NB4 (cell line): ENCODE data around the gene PHACTR2.

Experiments used
- CTCF ChIP-seq: IDR thresholded peaks from one replicate; pipeline ENCODE4 v1.5.1; 2012; ENCODE audit warnings: low read depth, low read length
- MAX ChIP-seq: IDR thresholded peaks from 2 replicates; pipeline ENCODE4 v1.6.1; 2011; ENCODE audit warnings: low read depth, low read length
- POLR2A ChIP-seq: IDR thresholded peaks from 2 replicates; pipeline ENCODE4 v1.6.1; 2011; ENCODE audit warnings: mild to moderate bottlenecking; ENCODE audit not compliant: insufficient read length; ENCODE audit errors: extremely low read depth

GRCh38 chr6:143761074-143761473 is 83.3 kb downstream of the PHACTR2 start:
- TF ChIP-seq CTCF (no peak), POLR2A (no peak), MAX (no peak)
